Neural crest cell (in vitro differentiated cells): Measurements from ENCODE around the gene SHISA7. TPM values are rescaled to one million over a fixed set of nuclear protein-coding genes. Genes with fewer than 3 reads are reported as not detected.

ENCODE experiments used
- DNase-seq: peaks from one replicate; pipeline ENCODE4 v3.0.0; 2021; ENCODE audit warnings: low read depth, mixed read lengths, low spot score
- H3K27ac Mint-ChIP-seq: one replicate; pipeline ENCODE4 v1.8.0; 2021; ENCODE audit warnings: mild to moderate bottlenecking, mixed read lengths; ENCODE audit not compliant: unreplicated experiment
- H3K27me3 Mint-ChIP-seq: 2 replicates; pipeline ENCODE4 v1.8.0; 2021; ENCODE audit warnings: low read depth, mild to moderate bottlenecking, mixed read lengths
- H3K36me3 Mint-ChIP-seq: 2 replicates; pipeline ENCODE4 v1.8.0; 2021; ENCODE audit warnings: low read depth, mild to moderate bottlenecking, mixed read lengths
- H3K4me1 Mint-ChIP-seq: 2 replicates; pipeline ENCODE4 v1.8.0; 2021; ENCODE audit warnings: mixed read lengths
- H3K4me3 Mint-ChIP-seq: one replicate; pipeline ENCODE4 v1.8.0; 2021; ENCODE audit warnings: mild to moderate bottlenecking, mixed read lengths
- H3K9me3 Mint-ChIP-seq: 2 replicates; pipeline ENCODE4 v1.8.0; 2021; ENCODE audit warnings: mixed read lengths
- total RNA-seq: library from RNA; stranded (reverse); gene quantifications from 2 replicates; pipeline ENCODE4 v1.2.1, GENCODE V29; 2021
- TF ChIP-seq, protein P1 (sequence below): fragments of 200-600 bp; sonication (generic); conservative IDR thresholded peaks from 2 replicates; pipeline ENCODE4 v1.5.0; 2021; ENCODE audit warnings: antibody characterized with exemption, mild to moderate bottlenecking

SHISA7 gene
- total RNA-seq, 1 donor from 2014 or later: 0.54 TPM

DNA sequence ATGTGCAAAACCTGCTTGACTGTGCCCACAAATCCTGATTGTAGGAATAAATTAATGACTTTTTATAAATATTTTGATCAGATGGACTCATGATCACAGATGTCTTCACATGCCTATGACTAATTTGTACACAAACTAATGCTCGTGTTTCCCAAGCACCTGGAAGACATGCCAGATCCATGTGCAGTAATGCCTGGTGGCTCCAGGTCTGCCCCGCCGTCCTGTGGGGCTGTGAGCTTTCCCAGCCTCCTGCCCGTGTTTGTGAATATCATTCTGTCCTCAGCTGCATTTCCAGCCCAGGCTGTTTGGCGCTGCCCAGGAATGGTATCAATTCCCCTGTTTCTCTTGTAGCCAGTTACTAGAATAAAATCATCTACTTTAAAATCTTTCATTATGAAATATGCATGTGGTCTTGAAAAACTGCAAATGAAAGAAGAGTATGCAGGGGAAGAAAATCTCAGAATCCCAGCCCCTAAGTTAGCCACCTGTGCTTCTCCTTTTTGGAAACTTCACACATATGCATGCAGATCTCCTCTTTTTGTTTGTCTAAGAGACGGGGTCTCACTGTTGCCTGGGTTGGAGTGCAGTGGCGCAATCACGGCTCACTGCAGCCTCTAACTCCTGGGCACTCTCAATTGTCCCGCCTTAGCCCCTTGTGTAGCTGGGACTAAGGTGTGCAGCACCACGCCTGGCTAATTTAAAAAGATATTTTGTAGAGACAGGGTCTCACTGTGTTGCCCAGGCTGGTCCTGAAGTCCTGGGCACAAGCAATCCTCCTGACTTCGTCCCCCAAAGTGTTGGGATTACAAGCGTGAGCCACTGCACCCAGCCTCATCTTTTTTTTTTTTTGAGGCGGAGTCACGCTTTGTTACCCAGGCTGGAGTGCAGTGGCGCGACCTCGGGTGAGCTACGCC is 51.1 kb downstream of the SHISA7 start:
- H3K4me3 Mint-ChIP-seq: peak overlapping the region; percentile 79
- no peak overlapping the region for H3K27ac Mint-ChIP-seq
- DNase-seq: no peak
- peaks cover 52% of the 10 kb centered on the region for H3K4me1 Mint-ChIP-seq
- no peaks in the 10 kb centered on the region for H3K9me3 Mint-ChIP-seq
- TF ChIP-seq, protein P1, sequence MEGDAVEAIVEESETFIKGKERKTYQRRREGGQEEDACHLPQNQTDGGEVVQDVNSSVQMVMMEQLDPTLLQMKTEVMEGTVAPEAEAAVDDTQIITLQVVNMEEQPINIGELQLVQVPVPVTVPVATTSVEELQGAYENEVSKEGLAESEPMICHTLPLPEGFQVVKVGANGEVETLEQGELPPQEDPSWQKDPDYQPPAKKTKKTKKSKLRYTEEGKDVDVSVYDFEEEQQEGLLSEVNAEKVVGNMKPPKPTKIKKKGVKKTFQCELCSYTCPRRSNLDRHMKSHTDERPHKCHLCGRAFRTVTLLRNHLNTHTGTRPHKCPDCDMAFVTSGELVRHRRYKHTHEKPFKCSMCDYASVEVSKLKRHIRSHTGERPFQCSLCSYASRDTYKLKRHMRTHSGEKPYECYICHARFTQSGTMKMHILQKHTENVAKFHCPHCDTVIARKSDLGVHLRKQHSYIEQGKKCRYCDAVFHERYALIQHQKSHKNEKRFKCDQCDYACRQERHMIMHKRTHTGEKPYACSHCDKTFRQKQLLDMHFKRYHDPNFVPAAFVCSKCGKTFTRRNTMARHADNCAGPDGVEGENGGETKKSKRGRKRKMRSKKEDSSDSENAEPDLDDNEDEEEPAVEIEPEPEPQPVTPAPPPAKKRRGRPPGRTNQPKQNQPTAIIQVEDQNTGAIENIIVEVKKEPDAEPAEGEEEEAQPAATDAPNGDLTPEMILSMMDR: no peak
- peaks cover 5% of the 10 kb centered on the region for H3K36me3 Mint-ChIP-seq
- peaks cover 3% of the 10 kb centered on the region for H3K27me3 Mint-ChIP-seq

DNA sequence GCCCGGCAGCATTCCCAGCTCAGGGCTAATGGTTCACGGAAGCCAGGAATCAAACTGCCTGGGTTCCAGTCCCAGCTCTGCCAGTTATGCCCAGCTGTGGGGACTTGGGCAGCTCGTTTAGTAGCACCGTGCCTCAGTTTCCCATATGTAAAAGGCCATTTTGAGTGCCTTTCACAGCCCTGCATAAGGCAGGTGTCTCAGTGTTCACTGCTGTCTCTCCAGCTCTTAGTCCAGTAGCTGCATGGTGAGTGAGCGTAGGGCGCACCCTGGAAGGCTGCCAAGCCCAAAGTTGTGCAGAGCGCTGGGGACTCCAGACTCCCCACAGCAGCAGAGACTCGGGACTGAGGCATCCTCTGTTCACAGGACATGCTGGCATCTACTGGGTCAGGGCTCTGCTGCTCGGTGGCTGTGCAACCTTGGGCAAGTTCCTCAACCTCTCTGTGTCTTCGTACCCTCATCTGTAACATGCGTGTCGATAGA is 51.9 kb downstream of the SHISA7 start:
- H3K27ac Mint-ChIP-seq: no peak overlapping the region
- TF ChIP-seq, protein P1: no peak
- peaks cover 7% of the 10 kb centered on the region for H3K36me3 Mint-ChIP-seq
- H3K4me1 Mint-ChIP-seq: peaks cover 59% of the 10 kb centered on the region
- no peaks in the 10 kb centered on the region for H3K9me3 Mint-ChIP-seq
- no peak for DNase-seq
- H3K27me3 Mint-ChIP-seq: peaks cover 3% of the 10 kb centered on the region
- H3K4me3 Mint-ChIP-seq: peak overlapping the region; percentile 80

DNA sequence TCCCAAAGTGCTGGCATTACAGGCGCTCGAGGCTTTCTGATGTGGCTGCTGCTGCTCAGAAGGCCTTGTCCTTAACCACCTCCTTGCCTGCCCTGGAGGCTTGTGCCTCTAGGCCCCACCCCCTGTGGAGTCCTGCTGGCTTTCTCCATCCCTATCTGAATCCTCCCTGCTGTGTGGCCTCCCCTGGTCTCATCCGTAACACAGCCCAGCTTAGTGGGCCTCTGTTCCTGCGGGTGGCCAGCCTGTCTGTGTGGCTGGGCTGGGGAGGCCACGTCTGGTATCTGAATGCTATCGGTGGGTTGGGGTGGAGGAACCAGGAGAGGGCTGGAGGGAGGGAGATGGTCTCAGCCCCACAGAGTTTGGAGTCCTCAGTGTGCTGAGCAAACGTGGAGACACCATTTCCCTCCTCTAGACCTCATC is 52.6 kb downstream of the SHISA7 start:
- no peaks in the 10 kb centered on the region for H3K9me3 Mint-ChIP-seq
- peaks cover 65% of the 10 kb centered on the region for H3K4me1 Mint-ChIP-seq
- H3K4me3 Mint-ChIP-seq: peak overlapping the region; percentile 80
- TF ChIP-seq, protein P1: no peak
- H3K27ac Mint-ChIP-seq: no peak overlapping the region
- DNase-seq: no peak
- peaks cover 10% of the 10 kb centered on the region for H3K36me3 Mint-ChIP-seq
- peaks cover 6% of the 10 kb centered on the region for H3K27me3 Mint-ChIP-seq

DNA sequence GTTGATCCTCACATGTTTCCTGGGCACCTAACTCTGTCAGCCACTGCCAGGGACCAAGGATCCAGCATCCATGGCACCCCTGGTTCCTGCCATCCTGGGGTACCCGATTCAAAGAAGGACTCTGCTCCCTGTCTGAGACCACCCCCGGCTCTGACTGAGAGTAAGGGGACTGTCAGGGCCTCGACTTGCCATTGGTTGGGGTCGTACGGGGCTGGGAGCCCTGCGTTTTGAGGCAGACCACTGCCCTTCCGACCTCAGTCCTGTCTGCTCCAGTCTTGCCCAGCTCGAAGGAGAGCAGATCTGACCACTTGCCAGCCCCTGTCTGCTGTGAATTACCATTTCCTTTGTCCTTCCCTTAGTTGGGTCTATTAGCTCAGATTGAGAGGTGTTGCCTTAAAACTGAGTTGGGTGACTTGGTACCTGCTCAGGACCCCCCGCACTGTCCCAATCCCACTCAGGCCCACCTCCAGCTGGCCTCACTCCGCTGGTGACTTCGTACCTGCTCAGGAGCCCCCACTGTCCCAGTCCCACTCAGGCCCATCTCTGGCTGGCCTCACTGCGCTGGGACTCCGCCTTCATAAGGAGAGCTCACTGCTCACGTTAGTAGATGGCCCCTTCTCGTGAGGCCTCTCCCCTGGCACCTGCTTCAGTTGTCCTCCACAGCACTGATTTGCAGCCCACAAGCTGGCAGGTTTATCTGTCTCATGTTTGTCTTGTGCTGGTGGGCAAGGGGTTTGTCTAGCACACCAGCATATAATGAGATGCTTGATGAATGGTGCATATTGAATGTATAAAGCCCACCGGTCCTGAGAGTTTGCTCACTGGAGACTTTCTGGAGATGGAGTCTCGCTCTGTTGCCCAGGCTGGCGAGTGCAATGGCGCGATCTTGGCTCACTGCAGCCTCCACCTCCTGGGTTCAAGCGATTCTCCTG is 53.4 kb downstream of the SHISA7 start:
- H3K4me1 Mint-ChIP-seq: peaks cover 74% of the 10 kb centered on the region
- H3K9me3 Mint-ChIP-seq: no peaks in the 10 kb centered on the region
- H3K27me3 Mint-ChIP-seq: peaks cover 6% of the 10 kb centered on the region
- H3K36me3 Mint-ChIP-seq: peaks cover 10% of the 10 kb centered on the region
- TF ChIP-seq, protein P1: no peak
- peak overlapping the region; percentile 80 for H3K4me3 Mint-ChIP-seq
- no peak for DNase-seq
- no peak overlapping the region for H3K27ac Mint-ChIP-seq

DNA sequence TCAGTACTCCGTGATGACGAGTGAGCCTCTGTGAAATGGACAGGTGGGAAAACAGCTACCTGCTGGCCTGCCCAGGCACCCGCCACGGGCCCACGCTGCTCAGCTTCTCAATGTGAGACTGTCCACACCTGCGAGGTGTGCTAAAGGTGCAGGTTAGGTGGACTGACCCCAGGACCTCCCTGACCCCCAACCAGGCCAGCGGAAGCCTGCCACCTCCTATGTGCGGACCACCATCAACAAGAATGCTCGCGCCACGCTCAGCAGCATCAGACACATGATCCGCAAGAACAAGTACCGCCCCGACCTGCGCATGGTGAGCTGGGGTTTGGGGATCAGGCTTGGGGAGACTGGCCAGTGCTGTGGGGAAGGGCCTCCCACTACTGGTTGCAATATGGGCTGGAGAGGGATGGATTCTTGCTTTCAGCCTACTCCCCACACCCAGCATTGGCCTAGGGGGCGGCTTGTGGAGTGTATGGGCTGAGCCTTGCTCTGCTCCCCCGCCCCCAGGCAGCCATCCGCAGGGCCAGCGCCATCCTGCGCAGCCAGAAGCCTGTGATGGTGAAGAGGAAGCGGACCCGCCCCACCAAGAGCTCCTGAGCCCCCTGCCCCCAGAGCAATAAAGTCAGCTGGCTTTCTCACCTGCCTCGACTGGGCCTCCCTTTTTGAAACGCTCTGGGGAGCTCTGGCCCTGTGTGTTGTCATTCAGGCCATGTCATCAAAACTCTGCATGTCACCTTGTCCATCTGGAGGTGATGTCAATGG is 55.2 kb downstream of the SHISA7 start:
- Mint-ChIP-seq H3K27ac (no peak overlapping the region), H3K4me1 (peaks cover 71% of the 10 kb centered on the region), H3K27me3 (peaks cover 3% of the 10 kb centered on the region), H3K9me3 (no peaks in the 10 kb centered on the region), H3K36me3 (peaks cover 10% of the 10 kb centered on the region), H3K4me3 (peak overlapping the region; percentile 100)
- TF ChIP-seq, protein P1: no peak
- DNase-seq: no peak
